Mucosa of rectum (tissue), 2 donors: ENCODE data around the gene TFG.

Source experiments
- H3K27ac ChIP-seq, 2 donors: one replicate each; pipeline ENCODE4 v1.7.0; 2013; ENCODE audit warnings: inconsistent platforms in 2 of 2, low read depth in 2 of 2, low read length in 2 of 2
- H3K27me3 ChIP-seq, 2 donors: one replicate each; pipeline ENCODE4 v1.7.0; 2013; ENCODE audit warnings: low read length in 2 of 2; ENCODE audit not compliant: control insufficient read depth in 2 of 2, insufficient read depth in 2 of 2
- H3K36me3 ChIP-seq, 2 donors: one replicate each; pipeline ENCODE4 v1.7.0; 2013; ENCODE audit warnings: low read length in 2 of 2; ENCODE audit not compliant: control insufficient read depth in 2 of 2, insufficient read depth in 2 of 2
- H3K4me1 ChIP-seq, 2 donors: one replicate each; pipeline ENCODE4 v1.7.0; 2013; ENCODE audit warnings: low read length in 2 of 2, mild to moderate bottlenecking in 1 of 2; ENCODE audit not compliant: control insufficient read depth in 2 of 2, insufficient read depth in 2 of 2
- H3K4me3 ChIP-seq, 2 donors: one replicate each; pipeline ENCODE4 v1.7.0; 2013; ENCODE audit warnings: low read length in 2 of 2
- H3K9ac ChIP-seq, 2 donors: one replicate each; pipeline ENCODE4 v1.7.0; 2013; ENCODE audit warnings: low read length in 2 of 2, low read depth in 1 of 2, mild to moderate bottlenecking in 1 of 2
- H3K9me3 ChIP-seq, 2 donors: one replicate each; pipeline ENCODE4 v1.7.0; 2013; ENCODE audit warnings: low read length in 2 of 2; ENCODE audit not compliant: control insufficient read depth in 2 of 2
- donor health status: healthy.
- donor health status: Normal muscosa, but diverticular disease.

Gene TFG

GRCh38 chr3:100682854-100683760 is 26.2 kb upstream of the TFG start:
- Histone ChIP-seq H3K27ac (no peak overlapping the region), H3K27me3 (no peaks in the 10 kb centered on the region), H3K9ac (no peak overlapping the region), H3K9me3 (no peaks in the 10 kb centered on the region), H3K4me1 (no peaks in the 10 kb centered on the region), H3K36me3 (no peaks in the 10 kb centered on the region), H3K4me3 (no peak overlapping the region)

- H3K27me3 ChIP-seq = peaks cover 0 to 2% of the 10 kb centered on the region in 2 donors
- H3K4me1 ChIP-seq = no peaks in the 10 kb centered on the region
- H3K9me3 ChIP-seq = no peaks in the 10 kb centered on the region
- no peaks in the 10 kb centered on the region for H3K36me3 ChIP-seq
- H3K4me3 ChIP-seq = no peak overlapping the region
- H3K27ac ChIP-seq = no peak overlapping the region
- H3K9ac ChIP-seq = no peak overlapping the region
Observed at GRCh38 chr3:100693225-100693624, 16.1 kb upstream of the TFG start.

- Histone ChIP-seq H3K4me3 (no peak overlapping the region), H3K9me3 (no peaks in the 10 kb centered on the region), H3K36me3 (no peaks in the 10 kb centered on the region), H3K27ac (no peak overlapping the region), H3K27me3 (peaks cover 0 to 2% of the 10 kb centered on the region in 2 donors), H3K9ac (no peak overlapping the region), H3K4me1 (no peaks in the 10 kb centered on the region)
Observed at GRCh38 chr3:100695696-100696095, 13.6 kb upstream of the TFG start.

GRCh38 chr3:100696161-100696560 is 13.1 kb upstream of the TFG start:
- Histone ChIP-seq H3K27me3 (peaks cover 0 to 2% of the 10 kb centered on the region in 2 donors), H3K4me3 (no peak overlapping the region), H3K4me1 (no peaks in the 10 kb centered on the region), H3K9me3 (no peaks in the 10 kb centered on the region), H3K9ac (no peak overlapping the region), H3K27ac (no peak overlapping the region), H3K36me3 (no peaks in the 10 kb centered on the region)

GRCh38 chr3:100697172-100697571 is 12.1 kb upstream of the TFG start:
- no peak overlapping the region for H3K27ac ChIP-seq

GRCh38 chr3:100697723-100698285 is 11.5 kb upstream of the TFG start:
- no peaks in the 10 kb centered on the region for H3K4me1 ChIP-seq
- no peaks in the 10 kb centered on the region for H3K36me3 ChIP-seq
- no peaks in the 10 kb centered on the region for H3K9me3 ChIP-seq
- no peak overlapping the region for H3K4me3 ChIP-seq
- H3K9ac ChIP-seq = no peak overlapping the region
- H3K27ac ChIP-seq = no peak overlapping the region
- no peaks in the 10 kb centered on the region for H3K27me3 ChIP-seq

More at GRCh38 chr3:100697172-100697571, 12.1 kb upstream of the TFG start:
- H3K36me3 ChIP-seq = no peaks in the 10 kb centered on the region
- H3K4me3 ChIP-seq = no peak overlapping the region
- H3K9me3 ChIP-seq = no peaks in the 10 kb centered on the region
- no peak overlapping the region for H3K9ac ChIP-seq
- H3K27me3 ChIP-seq = peaks cover 0 to under 1% of the 10 kb centered on the region in 2 donors
- H3K4me1 ChIP-seq = no peaks in the 10 kb centered on the region

- H3K36me3 ChIP-seq = no peaks in the 10 kb centered on the region
- no peak overlapping the region for H3K4me3 ChIP-seq
- H3K27ac ChIP-seq = no peak overlapping the region
- H3K4me1 ChIP-seq = no peaks in the 10 kb centered on the region
- H3K9me3 ChIP-seq = no peaks in the 10 kb centered on the region
- no peak overlapping the region for H3K9ac ChIP-seq
- no peaks in the 10 kb centered on the region for H3K27me3 ChIP-seq
Observed at GRCh38 chr3:100698736-100699135, 10.6 kb upstream of the TFG start.

- Histone ChIP-seq H3K36me3 (no peaks in the 10 kb centered on the region), H3K4me3 (no peak overlapping the region), H3K4me1 (no peaks in the 10 kb centered on the region)
Observed at GRCh38 chr3:100700708-100701107, 8.6 kb upstream of the TFG start.

GRCh38 chr3:100702082-100702979 is 7.0 kb upstream of the TFG start:
- Histone ChIP-seq H3K27me3 (no peaks in the 10 kb centered on the region), H3K9me3 (no peaks in the 10 kb centered on the region), H3K4me3 (no peak overlapping the region), H3K9ac (no peak overlapping the region), H3K27ac (no peak overlapping the region), H3K36me3 (no peaks in the 10 kb centered on the region), H3K4me1 (no peaks in the 10 kb centered on the region)

More at GRCh38 chr3:100700708-100701107, 8.6 kb upstream of the TFG start:
- Histone ChIP-seq H3K9ac (no peak overlapping the region), H3K27ac (no peak overlapping the region), H3K9me3 (no peaks in the 10 kb centered on the region), H3K27me3 (no peaks in the 10 kb centered on the region)

GRCh38 chr3:100702980-100703345 is 6.3 kb upstream of the TFG start:
- Histone ChIP-seq H3K27me3 (no peaks in the 10 kb centered on the region), H3K9me3 (no peaks in the 10 kb centered on the region), H3K4me1 (no peaks in the 10 kb centered on the region), H3K27ac (no peak overlapping the region), H3K4me3 (no peak overlapping the region), H3K9ac (no peak overlapping the region), H3K36me3 (no peaks in the 10 kb centered on the region)
